Activated CD8-positive, alpha-beta T cell treated with anti-CD3 and anti-CD28 coated beads for 36 hours (primary cell): ENCODE data around the gene FHAD1. TPM values are rescaled to one million over a fixed set of nuclear protein-coding genes. Genes with fewer than 3 reads are reported as not detected.

Experiments used
- ATAC-seq: fragments of 200-7000 bp; cut with Tn5 transposase; one replicate; pipeline ENCODE4 v1.10.0; 2021; ENCODE audit warnings: mild to moderate bottlenecking, moderate library complexity
- CTCF ChIA-PET: fragments of 350-600 bp; sonication (Branson Sonifier 250); formaldehyde crosslinking; loops from one replicate; lab custom pipeline; 2021; ENCODE audit warnings: antibody characterized with exemption; lab: Charles Lee
- POLR2A ChIA-PET: fragments of 350-600 bp; sonication (Branson Sonifier 250); formaldehyde crosslinking; loops from one replicate; lab custom pipeline; 2021; ENCODE audit warnings: antibody characterized with exemption; lab: Charles Lee
- DNase-seq: peaks from one replicate; pipeline ENCODE4 v3.0.0-alpha.2; 2020
- H3K27ac Mint-ChIP-seq: one replicate; pipeline ENCODE4 v1.8.0; 2021; ENCODE audit warnings: mild to moderate bottlenecking, mixed read lengths
- H3K27me3 Mint-ChIP-seq: one replicate; pipeline ENCODE4 v1.8.0; 2021; ENCODE audit warnings: mixed read lengths
- H3K36me3 Mint-ChIP-seq: one replicate; pipeline ENCODE4 v1.8.0; 2021; ENCODE audit warnings: low read depth, mixed read lengths
- H3K4me1 Mint-ChIP-seq: one replicate; pipeline ENCODE4 v1.8.0; 2021; ENCODE audit warnings: low read depth, mixed read lengths
- H3K4me3 Mint-ChIP-seq: one replicate; pipeline ENCODE4 v1.8.0; 2021; ENCODE audit warnings: mild to moderate bottlenecking, moderate library complexity, mixed read lengths
- H3K9me3 Mint-ChIP-seq: one replicate; pipeline ENCODE4 v1.8.0; 2021; ENCODE audit warnings: mixed read lengths
- intact Hi-C: fragments of 100-400 bp; cut with micrococcal nuclease; formaldehyde crosslinking; loops from one replicate; pipeline ENCODE4 v1.10.0; 2022
- total RNA-seq, 2 experiments: library from RNA; stranded (reverse); gene quantifications; one replicate each; pipeline ENCODE4 v1.2.3, GENCODE V29; 2021
- TF ChIP-seq, protein P1 (sequence below): fragments of 200-600 bp; IDR thresholded peaks from one replicate; pipeline ENCODE4 v1.8.0; 2022; ENCODE audit warnings: antibody characterized with exemption, mild to moderate bottlenecking

The FHAD1 gene
- total RNA-seq, 2 experiments from 2014 or later = 0.07 to 0.16 TPM

DNA sequence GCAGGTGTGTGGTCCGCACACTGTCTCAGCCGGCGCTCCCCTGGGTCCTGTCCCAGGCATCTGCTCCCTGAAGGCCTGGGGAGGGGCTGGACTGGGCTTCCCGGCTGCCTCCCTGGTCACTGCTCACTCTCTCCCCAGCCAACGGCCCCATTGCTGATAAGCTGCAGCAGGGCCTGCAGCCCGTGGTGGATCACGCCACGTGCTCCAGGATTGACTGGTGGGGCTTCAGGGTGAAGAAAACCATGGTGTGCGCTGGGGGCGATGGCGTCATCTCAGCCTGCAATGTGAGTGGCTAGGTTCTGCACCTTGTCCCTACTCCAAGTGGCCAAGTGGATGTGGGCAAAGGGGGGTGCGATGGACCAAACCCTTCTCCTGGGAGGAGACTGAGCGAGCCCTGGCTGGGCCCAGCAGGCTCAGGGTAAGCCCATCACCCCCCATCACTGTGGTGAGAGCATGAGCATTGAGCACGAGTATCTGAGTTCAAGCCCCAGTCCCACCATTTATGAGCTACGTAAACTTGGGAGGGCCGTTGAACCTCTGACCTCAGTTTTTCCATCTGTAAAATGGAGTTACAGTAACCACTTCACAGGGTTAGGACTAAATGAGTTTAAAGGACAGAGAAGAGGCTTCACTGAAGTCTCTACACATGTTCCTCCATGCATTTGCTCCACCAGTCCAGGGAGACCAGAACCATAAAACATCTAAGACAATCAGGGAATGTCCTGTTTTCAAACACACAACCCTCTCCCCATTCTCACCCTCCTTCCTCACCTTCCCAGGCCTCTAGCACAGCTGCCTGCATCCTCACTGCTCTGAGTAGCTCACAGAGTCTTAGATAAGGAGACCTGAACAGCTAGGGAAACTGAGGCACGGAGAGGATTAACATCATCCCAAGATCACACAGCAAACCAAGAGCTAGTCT, 197.7 kb downstream of the FHAD1 start:
- H3K4me1 Mint-ChIP-seq = peaks cover 5% of the 10 kb centered on the region
- H3K4me3 Mint-ChIP-seq = no peak overlapping the region
- no peaks in the 10 kb centered on the region for H3K9me3 Mint-ChIP-seq
- TF ChIP-seq, protein P1, sequence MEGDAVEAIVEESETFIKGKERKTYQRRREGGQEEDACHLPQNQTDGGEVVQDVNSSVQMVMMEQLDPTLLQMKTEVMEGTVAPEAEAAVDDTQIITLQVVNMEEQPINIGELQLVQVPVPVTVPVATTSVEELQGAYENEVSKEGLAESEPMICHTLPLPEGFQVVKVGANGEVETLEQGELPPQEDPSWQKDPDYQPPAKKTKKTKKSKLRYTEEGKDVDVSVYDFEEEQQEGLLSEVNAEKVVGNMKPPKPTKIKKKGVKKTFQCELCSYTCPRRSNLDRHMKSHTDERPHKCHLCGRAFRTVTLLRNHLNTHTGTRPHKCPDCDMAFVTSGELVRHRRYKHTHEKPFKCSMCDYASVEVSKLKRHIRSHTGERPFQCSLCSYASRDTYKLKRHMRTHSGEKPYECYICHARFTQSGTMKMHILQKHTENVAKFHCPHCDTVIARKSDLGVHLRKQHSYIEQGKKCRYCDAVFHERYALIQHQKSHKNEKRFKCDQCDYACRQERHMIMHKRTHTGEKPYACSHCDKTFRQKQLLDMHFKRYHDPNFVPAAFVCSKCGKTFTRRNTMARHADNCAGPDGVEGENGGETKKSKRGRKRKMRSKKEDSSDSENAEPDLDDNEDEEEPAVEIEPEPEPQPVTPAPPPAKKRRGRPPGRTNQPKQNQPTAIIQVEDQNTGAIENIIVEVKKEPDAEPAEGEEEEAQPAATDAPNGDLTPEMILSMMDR = no peak
- peaks cover 7% of the 10 kb centered on the region for H3K27me3 Mint-ChIP-seq
- POLR2A ChIA-PET = no interaction called here
- intact Hi-C loops = no loop called here
- ATAC-seq (no peak), DNase-seq (no peak)
- no peaks in the 10 kb centered on the region for H3K36me3 Mint-ChIP-seq
- no peak overlapping the region for H3K27ac Mint-ChIP-seq
- CTCF ChIA-PET = interaction anchor here (0.6 kb wide), 1 partner anchor 19 kb away, joined by 3 read pairs; no protein-coding TSS in a partner anchor

DNA sequence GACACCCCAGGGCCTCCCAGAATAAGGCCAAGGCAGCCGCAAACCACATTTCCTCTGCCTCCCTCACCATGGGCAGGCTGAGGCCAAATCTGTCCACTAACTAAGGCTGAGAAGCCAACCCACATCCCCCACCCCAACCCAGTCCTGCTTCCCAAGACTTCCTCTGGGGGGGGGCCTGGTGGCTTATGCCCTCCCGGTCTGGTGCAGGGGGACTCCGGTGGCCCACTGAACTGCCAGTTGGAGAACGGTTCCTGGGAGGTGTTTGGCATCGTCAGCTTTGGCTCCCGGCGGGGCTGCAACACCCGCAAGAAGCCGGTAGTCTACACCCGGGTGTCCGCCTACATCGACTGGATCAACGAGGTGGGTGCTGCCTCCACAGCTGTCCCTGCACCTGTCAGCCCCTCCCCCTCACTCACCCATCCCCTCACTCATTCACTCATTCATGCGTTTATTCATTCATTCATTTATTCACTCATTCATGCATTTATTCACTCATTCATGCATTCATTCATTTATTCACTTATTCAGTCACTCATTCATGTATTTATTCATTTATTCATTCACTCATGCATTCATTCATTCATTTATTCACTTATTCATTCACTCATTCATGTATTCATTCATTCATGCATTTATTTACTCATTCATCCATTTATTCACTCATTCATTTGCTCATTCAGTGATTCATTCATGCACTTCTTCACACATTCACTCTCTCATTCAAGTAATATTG, 198.5 kb downstream of the FHAD1 start:
- Mint-ChIP-seq H3K27ac (no peak overlapping the region), H3K4me3 (no peak overlapping the region), H3K9me3 (no peaks in the 10 kb centered on the region), H3K36me3 (no peaks in the 10 kb centered on the region), H3K4me1 (peaks cover 5% of the 10 kb centered on the region), H3K27me3 (peaks cover 7% of the 10 kb centered on the region)
- DNase-seq (no peak), ATAC-seq (no peak)
- POLR2A ChIA-PET = no interaction called here
- TF ChIP-seq, protein P1 = no peak
- intact Hi-C loops = no loop called here
- CTCF ChIA-PET = interaction anchor here (0.6 kb wide), 1 partner anchor 18 kb away, joined by 3 read pairs; no protein-coding TSS in a partner anchor

DNA sequence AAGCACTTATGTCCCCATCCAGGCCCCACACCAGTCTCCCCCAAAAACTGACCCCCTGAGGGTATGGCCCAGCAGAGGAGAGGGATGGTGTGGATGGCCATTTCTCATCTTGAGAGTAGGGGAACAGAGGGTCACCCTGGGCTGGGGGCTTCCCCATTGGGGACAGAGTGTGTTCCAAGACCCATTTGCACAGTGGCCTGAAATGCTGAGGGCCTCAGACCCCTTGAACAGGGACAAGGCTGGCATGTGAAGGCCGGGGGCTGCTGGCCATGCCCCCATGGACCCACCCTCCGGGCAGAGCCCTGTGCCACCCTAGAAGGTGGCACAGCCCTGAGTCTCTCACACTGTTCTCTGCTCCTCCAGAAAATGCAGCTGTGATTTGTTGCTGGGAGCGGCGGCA, 199.2 kb downstream of the FHAD1 start:
- no peaks in the 10 kb centered on the region for H3K36me3 Mint-ChIP-seq
- POLR2A ChIA-PET = no interaction called here
- peaks cover 5% of the 10 kb centered on the region for H3K4me1 Mint-ChIP-seq
- TF ChIP-seq, protein P1 = no peak
- peaks cover 7% of the 10 kb centered on the region for H3K27me3 Mint-ChIP-seq
- H3K4me3 Mint-ChIP-seq = no peak overlapping the region
- no peak overlapping the region for H3K27ac Mint-ChIP-seq
- no peak for DNase-seq
- CTCF ChIA-PET = no interaction called here
- ATAC-seq = no peak
- intact Hi-C loops = no loop called here
- no peaks in the 10 kb centered on the region for H3K9me3 Mint-ChIP-seq

Other genes with a start within 250 kb of the FHAD1 start
- not detected for gene TMEM51, start 93.5 kb upstream of the FHAD1 start, total RNA-seq
- 10 to 100 TPM; 45.6 to 45.8 TPM for gene EFHD2, start 162.7 kb downstream of the FHAD1 start, total RNA-seq
- gene CTRC, start 191.2 kb downstream of the FHAD1 start, total RNA-seq = not detected
- not detected for gene CELA2A, start 209.5 kb downstream of the FHAD1 start, total RNA-seq
- not detected for gene CELA2B, start 228.9 kb downstream of the FHAD1 start, total RNA-seq